ENCODE data around the gene RNF14.

- TF ChIP-seq CTCF (IDR thresholded peaks at IDR 0.05) (no peak), POLR2A (IDR thresholded peaks at IDR 0.05) (no peak)
Measured at GRCh38 chr5:142032747-142033631, 64.1 kb downstream of the RNF14 start.
